T-helper 17 cell (primary cell): ENCODE results near the gene ABLIM2. TPM values are rescaled to one million over a fixed set of nuclear protein-coding genes. Genes with fewer than 3 reads are reported as not detected.

Experiments used
- ATAC-seq: fragments of 150-1000 bp; cut with Tn5 transposase; 2 replicates; pipeline ENCODE4 v1.10.0; 2021; ENCODE audit warnings: mild to moderate bottlenecking, moderate library complexity
- DNase-seq, 3 donors: peaks; one replicate each; pipeline versions ENCODE4 v3.0.0 to v3.0.0-alpha.2; 2020 to 2021
- H3K9me3 ChIP-seq: one replicate; pipeline ENCODE4 v1.7.0; 2013; ENCODE audit warnings: low read length, mild to moderate bottlenecking; ENCODE audit not compliant: control insufficient read depth, poor library complexity, severe bottlenecking
- H3K27ac Mint-ChIP-seq: one replicate; pipeline ENCODE4 v1.8.0; 2022; ENCODE audit warnings: mild to moderate bottlenecking, moderate library complexity, mixed read lengths
- H3K27me3 Mint-ChIP-seq: one replicate; pipeline ENCODE4 v1.8.0; 2022; ENCODE audit warnings: mixed read lengths
- H3K36me3 Mint-ChIP-seq: one replicate; pipeline ENCODE4 v1.8.0; 2022; ENCODE audit warnings: low read depth, mixed read lengths
- H3K4me1 Mint-ChIP-seq: one replicate; pipeline ENCODE4 v1.8.0; 2022; ENCODE audit warnings: mild to moderate bottlenecking, mixed read lengths
- H3K4me3 Mint-ChIP-seq: one replicate; pipeline ENCODE4 v1.8.0; 2022; ENCODE audit warnings: mild to moderate bottlenecking, moderate library complexity, mixed read lengths
- total RNA-seq, 4 donors: library from RNA in 2 of 4; stranded (reverse) in 2 of 4; gene quantifications; one replicate each; pipeline ENCODE4 v1.2.3 and lab custom pipeline; 2022 to 2026

Gene ABLIM2
- total RNA-seq, 2 donors from 2014 or later: 4.1 to 4.3 TPM

GRCh38 chr4:7967501-7968261 lies 190.9 kb downstream of the ABLIM2 start:
- no peak overlapping the region for H3K4me3 Mint-ChIP-seq
- no peaks in the 10 kb centered on the region for H3K9me3 ChIP-seq
- peak overlapping the region; percentile 99 for H3K27ac Mint-ChIP-seq
- H3K27me3 Mint-ChIP-seq: no peaks in the 10 kb centered on the region
- no peak for ATAC-seq
- H3K4me1 Mint-ChIP-seq: peaks cover 48% of the 10 kb centered on the region
- DNase-seq: no peak
- peaks cover 8% of the 10 kb centered on the region for H3K36me3 Mint-ChIP-seq

DNA sequence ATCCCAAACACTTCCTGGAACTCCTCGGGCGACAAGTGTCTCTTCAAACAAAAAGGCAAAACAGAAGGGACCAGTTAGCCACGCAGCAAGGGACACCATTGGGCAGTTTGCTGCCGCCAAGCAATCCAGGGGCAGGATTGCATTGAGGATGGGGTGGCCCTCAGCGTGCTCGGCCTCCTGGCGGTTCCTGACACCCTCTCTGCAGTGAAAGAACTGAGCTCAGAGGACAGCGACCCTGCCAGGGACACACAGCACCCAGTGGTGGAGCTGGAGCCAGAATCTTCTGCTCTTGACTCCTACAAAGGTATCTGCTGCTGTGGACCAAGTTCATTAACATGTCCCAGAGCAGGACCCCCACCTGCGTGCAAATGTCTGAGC lies 191.6 kb downstream of the ABLIM2 start:
- peaks cover 3% of the 10 kb centered on the region for H3K36me3 Mint-ChIP-seq
- peak overlapping the region; percentile 56 for H3K27ac Mint-ChIP-seq
- peaks cover 44% of the 10 kb centered on the region for H3K4me1 Mint-ChIP-seq
- H3K27me3 Mint-ChIP-seq: no peaks in the 10 kb centered on the region
- no peaks in the 10 kb centered on the region for H3K9me3 ChIP-seq
- no peak overlapping the region for H3K4me3 Mint-ChIP-seq
- DNase-seq (no peak), ATAC-seq (no peak)

DNA sequence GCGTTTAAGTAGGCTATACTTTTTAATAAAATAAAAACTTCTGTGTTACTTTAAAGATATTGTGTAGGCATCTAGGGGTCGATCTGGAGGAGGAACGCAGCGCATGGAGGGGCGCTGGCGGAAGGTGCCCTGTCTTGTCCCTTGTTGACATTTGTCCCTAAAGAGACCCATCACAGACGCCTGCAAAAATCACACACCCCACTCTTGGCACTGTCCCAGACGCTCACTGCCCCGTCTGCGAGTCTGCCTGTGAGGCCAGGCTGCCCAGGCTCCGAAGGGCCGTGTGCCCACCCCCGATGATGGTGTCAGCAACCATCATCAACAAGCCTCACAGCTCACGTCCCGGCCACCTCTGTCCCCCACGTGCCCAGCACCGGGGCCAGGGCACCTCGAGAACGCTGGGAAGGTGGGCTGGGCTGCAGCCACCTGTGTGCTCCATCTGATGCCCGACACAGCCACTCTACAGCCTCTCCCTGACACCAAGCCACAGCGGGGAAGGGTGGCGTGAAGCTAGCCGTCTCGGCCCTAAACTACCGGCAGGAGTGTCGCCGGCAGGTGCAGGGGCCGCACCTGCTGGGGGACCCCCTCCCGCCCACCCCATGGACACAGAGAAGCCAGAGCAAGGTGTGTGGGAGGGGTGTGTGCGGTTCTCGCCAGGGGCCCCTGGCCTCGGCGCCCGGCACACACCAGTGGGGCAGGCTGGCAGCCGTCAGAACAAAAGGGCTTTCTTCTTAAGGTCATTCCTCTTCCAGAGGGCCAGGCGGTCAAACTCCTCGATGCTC lies 192.1 kb downstream of the ABLIM2 start:
- Mint-ChIP-seq H3K4me1 (peaks cover 41% of the 10 kb centered on the region), H3K36me3 (peaks cover 3% of the 10 kb centered on the region), H3K27me3 (no peaks in the 10 kb centered on the region), H3K27ac (peak overlapping the region; percentile 91), H3K4me3 (no peak overlapping the region)
- DNase-seq (no peak), ATAC-seq (no peak)
- H3K9me3 ChIP-seq: no peaks in the 10 kb centered on the region

DNA sequence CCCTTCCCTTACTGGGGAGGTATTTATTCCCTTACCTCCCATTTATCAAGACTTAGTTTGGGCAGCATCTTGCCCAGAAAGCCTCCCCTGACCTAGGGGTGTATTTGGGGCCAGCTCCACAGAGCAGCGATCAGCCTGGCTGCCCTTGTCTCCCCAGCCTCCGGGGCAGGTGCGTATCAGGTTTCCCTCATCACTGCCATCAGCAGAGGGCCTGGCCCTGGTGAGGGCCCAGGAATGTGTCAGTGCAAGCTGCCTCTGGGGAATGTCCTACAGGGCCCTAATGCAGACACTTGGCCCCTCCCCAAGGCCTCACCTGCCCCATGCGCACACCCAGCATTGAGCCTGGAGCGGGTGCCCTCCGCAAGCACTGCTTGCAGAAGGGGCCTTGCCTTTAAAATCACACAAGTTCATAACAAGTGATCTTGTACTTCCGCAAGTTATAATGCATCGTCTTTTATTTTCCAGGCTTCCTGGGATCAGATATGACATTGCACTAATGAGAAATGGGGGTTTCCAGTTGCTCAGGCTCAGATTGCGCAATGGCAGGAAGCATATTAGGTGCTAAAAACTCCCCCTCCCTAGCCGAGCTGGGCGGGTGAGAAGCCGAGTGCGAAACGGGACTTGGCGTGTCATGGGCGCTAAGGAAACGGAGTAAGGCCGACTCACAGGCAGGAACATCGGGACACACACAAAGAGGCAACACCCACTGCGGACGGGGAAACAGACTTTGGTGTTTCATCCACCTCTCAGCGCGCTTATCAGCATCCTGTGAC lies 193.5 kb downstream of the ABLIM2 start:
- H3K9me3 ChIP-seq: no peaks in the 10 kb centered on the region
- peak; percentile 44 for ATAC-seq
- peaks cover 38% of the 10 kb centered on the region for H3K4me1 Mint-ChIP-seq
- peak in 1 of 3 donors; percentile 44 for DNase-seq
- peak overlapping the region; percentile 91 for H3K27ac Mint-ChIP-seq
- H3K27me3 Mint-ChIP-seq: no peaks in the 10 kb centered on the region
- peak overlapping the region; percentile 43 for H3K4me3 Mint-ChIP-seq
- H3K36me3 Mint-ChIP-seq: peaks cover under 1% of the 10 kb centered on the region

DNA sequence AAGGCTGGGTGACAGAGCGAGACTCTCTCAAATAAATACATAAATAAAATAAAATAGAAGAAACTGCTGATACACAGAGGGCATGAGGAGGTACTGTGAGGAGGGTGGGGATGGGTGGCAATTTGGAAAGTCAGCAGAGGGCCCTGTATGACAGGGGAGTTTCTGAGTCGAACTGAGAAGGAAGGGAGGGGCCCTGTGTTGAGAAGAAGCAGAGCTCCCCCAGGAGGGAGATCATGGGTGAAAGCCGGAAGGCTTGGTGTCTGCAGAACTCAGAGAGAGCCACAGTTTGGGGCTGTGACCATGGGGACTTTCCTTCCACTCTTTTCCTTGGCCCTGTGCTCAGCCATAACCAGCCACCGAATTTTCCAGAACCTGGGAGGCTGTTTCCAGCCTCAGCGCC lies 194.2 kb downstream of the ABLIM2 start:
- H3K4me1 Mint-ChIP-seq: peaks cover 34% of the 10 kb centered on the region
- H3K27ac Mint-ChIP-seq: peak overlapping the region; percentile 91
- H3K27me3 Mint-ChIP-seq: no peaks in the 10 kb centered on the region
- H3K9me3 ChIP-seq: no peaks in the 10 kb centered on the region
- peak overlapping the region; percentile 31 for H3K4me3 Mint-ChIP-seq
- DNase-seq (no peak), ATAC-seq (peak; percentile 74)
- H3K36me3 Mint-ChIP-seq: no peaks in the 10 kb centered on the region

DNA sequence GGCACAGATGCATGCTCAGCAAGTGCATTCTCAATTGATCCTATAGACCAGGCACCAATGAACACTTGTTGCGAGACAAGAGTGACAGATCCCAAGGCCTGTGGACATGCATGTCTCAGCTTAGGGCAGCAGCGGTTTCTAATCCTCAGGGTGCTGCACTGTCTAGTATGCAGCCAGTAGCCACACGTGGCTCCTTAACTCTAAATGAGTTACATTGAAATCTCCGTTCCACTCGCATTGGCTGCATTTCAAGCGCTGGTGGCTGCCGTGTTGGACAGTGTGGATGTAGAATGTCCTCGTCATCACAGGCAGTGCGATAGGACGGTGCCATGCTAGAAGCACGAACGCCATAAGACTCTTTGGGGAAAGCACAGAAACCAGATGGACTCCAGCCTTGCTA lies 194.9 kb downstream of the ABLIM2 start:
- no peaks in the 10 kb centered on the region for H3K9me3 ChIP-seq
- DNase-seq (no peak), ATAC-seq (no peak)
- no peaks in the 10 kb centered on the region for H3K27me3 Mint-ChIP-seq
- peak overlapping the region; percentile 57 for H3K27ac Mint-ChIP-seq
- H3K4me3 Mint-ChIP-seq: no peak overlapping the region
- H3K36me3 Mint-ChIP-seq: no peaks in the 10 kb centered on the region
- H3K4me1 Mint-ChIP-seq: peaks cover 30% of the 10 kb centered on the region

- DNase-seq: no peak
- no peak overlapping the region for H3K27ac Mint-ChIP-seq
- no peak for ATAC-seq
- H3K27me3 Mint-ChIP-seq: no peaks in the 10 kb centered on the region
- peaks cover 25% of the 10 kb centered on the region for H3K4me1 Mint-ChIP-seq
- H3K36me3 Mint-ChIP-seq: no peaks in the 10 kb centered on the region
- H3K4me3 Mint-ChIP-seq: no peak overlapping the region
- no peaks in the 10 kb centered on the region for H3K9me3 ChIP-seq
Measured at GRCh38 chr4:7962609-7963508, 195.8 kb downstream of the ABLIM2 start.

- DNase-seq (no peak), ATAC-seq (peak; percentile 52)
- Mint-ChIP-seq H3K4me1 (peaks cover 22% of the 10 kb centered on the region), H3K27me3 (no peaks in the 10 kb centered on the region), H3K4me3 (peak overlapping the region; percentile 80), H3K27ac (peak overlapping the region; percentile 66), H3K36me3 (no peaks in the 10 kb centered on the region)
- H3K9me3 ChIP-seq: no peaks in the 10 kb centered on the region
Measured at GRCh38 chr4:7960790-7961655, 197.6 kb downstream of the ABLIM2 start.

DNA sequence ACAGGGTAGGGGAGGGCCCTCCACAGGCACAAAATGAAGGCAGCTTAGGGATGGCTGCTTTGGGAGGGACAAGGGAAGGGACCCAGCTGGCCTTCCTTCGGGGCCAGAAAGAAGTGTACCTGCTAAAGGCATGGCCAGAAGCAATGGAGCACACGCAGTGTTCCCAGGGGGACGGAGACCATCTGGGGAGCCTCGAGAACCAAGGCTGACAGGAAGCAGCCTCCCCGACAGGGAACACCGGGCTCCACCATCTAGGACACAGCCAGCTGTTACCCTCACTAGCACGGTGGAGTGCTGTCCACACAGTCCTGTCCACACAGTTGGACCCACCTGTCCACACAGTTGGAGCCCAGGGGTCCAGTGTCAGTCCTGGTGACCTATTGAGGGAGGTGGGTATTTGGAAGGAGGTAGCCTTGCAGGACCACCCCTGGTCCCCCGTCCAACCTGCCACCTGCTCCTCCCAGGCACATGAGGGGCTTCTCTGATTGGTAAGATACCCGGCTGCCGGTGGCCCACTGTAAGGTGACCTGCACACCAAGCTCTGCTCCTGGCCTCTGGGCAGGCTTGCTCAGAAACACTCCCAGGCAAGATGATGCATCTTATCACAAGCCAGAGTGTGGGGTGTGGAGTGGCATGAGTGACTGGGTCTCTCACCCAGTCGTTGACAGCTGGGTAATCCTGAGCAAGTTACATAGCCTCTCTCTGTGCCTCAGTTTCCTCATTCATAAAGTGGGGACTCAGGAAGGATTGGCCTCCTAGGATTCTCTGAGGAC lies 198.4 kb downstream of the ABLIM2 start:
- Mint-ChIP-seq H3K27me3 (no peaks in the 10 kb centered on the region), H3K4me1 (peaks cover 17% of the 10 kb centered on the region), H3K27ac (peak overlapping the region; percentile 66), H3K36me3 (no peaks in the 10 kb centered on the region), H3K4me3 (no peak overlapping the region)
- ATAC-seq (no peak), DNase-seq (no peak)
- H3K9me3 ChIP-seq: no peaks in the 10 kb centered on the region

GRCh38 chr4:7959078-7959477 lies 199.5 kb downstream of the ABLIM2 start:
- no peaks in the 10 kb centered on the region for H3K9me3 ChIP-seq
- ATAC-seq (no peak), DNase-seq (no peak)
- Mint-ChIP-seq H3K4me3 (no peak overlapping the region), H3K36me3 (no peaks in the 10 kb centered on the region), H3K4me1 (peaks cover 13% of the 10 kb centered on the region), H3K27ac (no peak overlapping the region), H3K27me3 (no peaks in the 10 kb centered on the region)

DNA sequence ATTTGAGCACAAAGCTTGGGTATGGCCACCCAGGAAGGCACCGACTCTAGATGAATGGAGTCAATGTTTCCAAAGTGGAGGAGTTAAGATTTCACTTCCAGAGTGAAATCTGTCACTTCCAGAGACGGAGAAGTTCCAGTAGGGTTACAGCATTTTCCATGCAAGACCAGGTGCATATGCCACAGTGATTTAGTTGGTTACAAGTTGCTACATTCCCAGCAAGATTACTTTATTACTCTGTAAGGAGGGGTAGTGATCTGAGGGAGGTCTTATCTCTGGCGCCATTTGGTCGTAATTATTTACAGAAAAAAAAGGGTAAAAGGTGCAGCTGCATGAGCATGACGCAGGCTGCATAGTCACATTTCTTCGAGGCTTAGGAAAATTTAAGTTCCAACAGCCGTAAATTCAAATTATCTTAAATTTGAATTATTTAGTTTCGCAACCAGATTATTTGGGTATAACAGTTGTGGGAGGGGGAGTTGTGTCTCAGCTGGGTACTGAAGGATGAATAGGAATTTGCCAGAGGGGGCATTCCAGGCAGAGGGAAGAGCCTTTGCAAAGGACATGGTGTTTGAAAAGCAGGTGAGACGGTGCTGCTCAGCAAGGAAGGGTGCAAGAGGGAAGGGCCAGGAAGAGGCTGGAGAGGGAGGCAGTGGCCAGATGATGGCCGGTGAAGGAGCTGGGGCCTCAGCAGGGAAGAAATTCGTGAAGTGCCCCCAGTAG lies 201.5 kb downstream of the ABLIM2 start:
- no peak overlapping the region for H3K27ac Mint-ChIP-seq
- no peaks in the 10 kb centered on the region for H3K36me3 Mint-ChIP-seq
- no peak for DNase-seq
- H3K9me3 ChIP-seq: no peaks in the 10 kb centered on the region
- no peak overlapping the region for H3K4me3 Mint-ChIP-seq
- ATAC-seq: no peak
- H3K4me1 Mint-ChIP-seq: peaks cover 8% of the 10 kb centered on the region
- H3K27me3 Mint-ChIP-seq: no peaks in the 10 kb centered on the region
